Upper lobe of left lung (tissue), 4 donors: ENCODE measurements around the gene RAB9B.

ENCODE experiments used
- CTCF ChIP-seq, 6 experiments: fragments of 450-650 bp in 4 of 6; fragments of 200-600 bp in 2 of 6; sonication (generic) in 2 of 6; IDR thresholded peaks; one replicate each; pipeline ENCODE4 v1.5.1; 2016 to 2019; ENCODE audit warnings: antibody characterized with exemption in 6 of 6
- EP300 ChIP-seq, 4 donors: sonication (generic); formaldehyde crosslinking; IDR thresholded peaks; one replicate each; pipeline ENCODE4 v1.5.1; 2017; ENCODE audit warnings: antibody characterized with exemption in 4 of 4, control low read depth in 2 of 4
- POLR2A ChIP-seq, 4 donors: fragments of 450-650 bp; IDR thresholded peaks; one replicate each; pipeline ENCODE4 v1.5.1; 2016 to 2017; ENCODE audit warnings: antibody characterized with exemption in 4 of 4, mild to moderate bottlenecking in 2 of 4

- TF ChIP-seq CTCF (IDR thresholded peaks at IDR 0.05) (no peak), POLR2A (IDR thresholded peaks at IDR 0.05) (no peak), EP300 (IDR thresholded peaks at IDR 0.05) (no peak)
Measured at GRCh38 chrX:103811858-103812257, 20.2 kb downstream of the RAB9B start.
